K562 (cell line): ENCODE data around the gene GALNT17.

Experiments
- CEBPB ChIP-seq: fragments of 450-650 bp; IDR thresholded peaks from 2 replicates; pipeline ENCODE4 v1.6.1; 2016; ENCODE audit warnings: missing genetic modification characterization, missing compliant biosample characterization
- CREB1 ChIP-seq, 2 experiments: sonication (generic) in 1 of 2; formaldehyde crosslinking in 1 of 2; IDR thresholded peaks; 2 replicates each; pipeline versions ENCODE4 v1.6.1 to v1.8.0; 2012 to 2022; ENCODE audit warnings: inconsistent platforms in 1 of 2, mild to moderate bottlenecking in 1 of 2, missing genetic modification reagents in 1 of 2, moderate library complexity in 1 of 2
- POLR2AphosphoS5 ChIP-seq: IDR thresholded peaks from 2 replicates; pipeline ENCODE4 v1.6.1; 2011; ENCODE audit warnings: mild to moderate bottlenecking, low read depth, low read length, moderate library complexity; ENCODE audit not compliant: control insufficient read depth, insufficient read depth
- SAP30 ChIP-seq: fragments of 200-600 bp; sonication (generic); IDR thresholded peaks from 2 replicates; pipeline ENCODE4 v1.6.1; 2012; ENCODE audit warnings: borderline replicate concordance, low read depth, mild to moderate bottlenecking, moderate library complexity, low read length, control low read depth, inconsistent platforms; ENCODE audit not compliant: insufficient read depth, poor library complexity, severe bottlenecking
- TEAD4 ChIP-seq, 2 experiments: sonication (generic) in 1 of 2; formaldehyde crosslinking in 1 of 2; IDR thresholded peaks; 2 replicates each; pipeline versions ENCODE4 v1.6.1 to v1.8.0; 2012 to 2022; ENCODE audit warnings: borderline replicate concordance in 1 of 2, inconsistent platforms in 1 of 2, low read length in 1 of 2, mild to moderate bottlenecking in 1 of 2, missing genetic modification reagents in 1 of 2
- TGIF2 ChIP-seq: sonication (generic); formaldehyde crosslinking; IDR thresholded peaks from 2 replicates; pipeline ENCODE4 v1.8.1; 2022; ENCODE audit warnings: mild to moderate bottlenecking, missing genetic modification reagents, moderate library complexity
- WHSC1 ChIP-seq: IDR thresholded peaks from one replicate; pipeline ENCODE4 v1.6.1; 2012; ENCODE audit warnings: low read length, control low read depth, inconsistent platforms
- ZSCAN29 ChIP-seq: fragments of 450-650 bp; IDR thresholded peaks from 2 replicates; pipeline ENCODE4 v1.6.1; 2017
- TF ChIP-seq, protein P1 (sequence below), 3 experiments: IDR thresholded peaks in 2 of 3; conservative IDR thresholded peaks in 1 of 3; 2 replicates each; pipeline ENCODE4 v1.5.1; 2011 to 2012; ENCODE audit warnings: low read length in 3 of 3, mild to moderate bottlenecking in 3 of 3, control low read depth in 2 of 3, improper control_type of control experiment in 1 of 3, inconsistent platforms in 1 of 3, low read depth in 1 of 3, mixed read lengths in 1 of 3, moderate library complexity in 1 of 3; ENCODE audit not compliant: insufficient read depth in 2 of 3
- TF ChIP-seq, protein P2 (sequence below): sonication (generic); formaldehyde crosslinking; IDR thresholded peaks from 2 replicates; pipeline ENCODE4 v1.8.0; 2022; ENCODE audit warnings: mild to moderate bottlenecking, missing genetic modification reagents

- TF ChIP-seq WHSC1 (no peak), ZSCAN29 (no peak), TGIF2 (CRISPR knock-in tag) (no peak), POLR2AphosphoS5 (no peak), TEAD4 (IDR thresholded peaks at IDR 0.05; ENCODE audit: low read length) (no peak), TEAD4 (CRISPR knock-in tag; IDR thresholded peaks at IDR 0.05; ENCODE audit: borderline replicate concordance) (no peak), CREB1 (IDR thresholded peaks at IDR 0.05) (no peak), CREB1 (CRISPR knock-in tag; IDR thresholded peaks at IDR 0.05) (no peak), SAP30 (no peak), CEBPB (tag) (no peak)
- TF ChIP-seq, protein P1, sequence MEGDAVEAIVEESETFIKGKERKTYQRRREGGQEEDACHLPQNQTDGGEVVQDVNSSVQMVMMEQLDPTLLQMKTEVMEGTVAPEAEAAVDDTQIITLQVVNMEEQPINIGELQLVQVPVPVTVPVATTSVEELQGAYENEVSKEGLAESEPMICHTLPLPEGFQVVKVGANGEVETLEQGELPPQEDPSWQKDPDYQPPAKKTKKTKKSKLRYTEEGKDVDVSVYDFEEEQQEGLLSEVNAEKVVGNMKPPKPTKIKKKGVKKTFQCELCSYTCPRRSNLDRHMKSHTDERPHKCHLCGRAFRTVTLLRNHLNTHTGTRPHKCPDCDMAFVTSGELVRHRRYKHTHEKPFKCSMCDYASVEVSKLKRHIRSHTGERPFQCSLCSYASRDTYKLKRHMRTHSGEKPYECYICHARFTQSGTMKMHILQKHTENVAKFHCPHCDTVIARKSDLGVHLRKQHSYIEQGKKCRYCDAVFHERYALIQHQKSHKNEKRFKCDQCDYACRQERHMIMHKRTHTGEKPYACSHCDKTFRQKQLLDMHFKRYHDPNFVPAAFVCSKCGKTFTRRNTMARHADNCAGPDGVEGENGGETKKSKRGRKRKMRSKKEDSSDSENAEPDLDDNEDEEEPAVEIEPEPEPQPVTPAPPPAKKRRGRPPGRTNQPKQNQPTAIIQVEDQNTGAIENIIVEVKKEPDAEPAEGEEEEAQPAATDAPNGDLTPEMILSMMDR (IDR thresholded peaks at IDR 0.05 in 2 of 3, conservative IDR thresholded peaks at IDR 0.05 in 1 of 3; ENCODE audit: insufficient read depth in 2 of 3, low read depth in 1 of 3, low read length in 3 of 3) = no peak
- TF ChIP-seq, protein P2, sequence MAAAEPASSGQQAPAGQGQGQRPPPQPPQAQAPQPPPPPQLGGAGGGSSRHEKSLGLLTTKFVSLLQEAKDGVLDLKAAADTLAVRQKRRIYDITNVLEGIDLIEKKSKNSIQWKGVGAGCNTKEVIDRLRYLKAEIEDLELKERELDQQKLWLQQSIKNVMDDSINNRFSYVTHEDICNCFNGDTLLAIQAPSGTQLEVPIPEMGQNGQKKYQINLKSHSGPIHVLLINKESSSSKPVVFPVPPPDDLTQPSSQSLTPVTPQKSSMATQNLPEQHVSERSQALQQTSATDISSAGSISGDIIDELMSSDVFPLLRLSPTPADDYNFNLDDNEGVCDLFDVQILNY = no peak
Observed at GRCh38 chr7:71350680-71351079, 218.7 kb downstream of the GALNT17 start.
